Anterior cingulate cortex (tissue), 58 donors: ENCODE measurements around the gene NR2F1-AS1.

ENCODE experiments used
- DNase-seq, 58 donors: peaks; one replicate each; lab custom pipeline; 2025; lab: John Stamatoyannopoulos, UW

The NR2F1-AS1 gene

GRCh38 chr5:93603793-93604643, 23.0 kb upstream of the NR2F1-AS1 start:
- peak in 4 of 58 donors; percentile 14 to 30 (median 19) for DNase-seq

GRCh38 chr5:93603078-93603792, 22.2 kb upstream of the NR2F1-AS1 start:
- DNase-seq: no peak

DNA sequence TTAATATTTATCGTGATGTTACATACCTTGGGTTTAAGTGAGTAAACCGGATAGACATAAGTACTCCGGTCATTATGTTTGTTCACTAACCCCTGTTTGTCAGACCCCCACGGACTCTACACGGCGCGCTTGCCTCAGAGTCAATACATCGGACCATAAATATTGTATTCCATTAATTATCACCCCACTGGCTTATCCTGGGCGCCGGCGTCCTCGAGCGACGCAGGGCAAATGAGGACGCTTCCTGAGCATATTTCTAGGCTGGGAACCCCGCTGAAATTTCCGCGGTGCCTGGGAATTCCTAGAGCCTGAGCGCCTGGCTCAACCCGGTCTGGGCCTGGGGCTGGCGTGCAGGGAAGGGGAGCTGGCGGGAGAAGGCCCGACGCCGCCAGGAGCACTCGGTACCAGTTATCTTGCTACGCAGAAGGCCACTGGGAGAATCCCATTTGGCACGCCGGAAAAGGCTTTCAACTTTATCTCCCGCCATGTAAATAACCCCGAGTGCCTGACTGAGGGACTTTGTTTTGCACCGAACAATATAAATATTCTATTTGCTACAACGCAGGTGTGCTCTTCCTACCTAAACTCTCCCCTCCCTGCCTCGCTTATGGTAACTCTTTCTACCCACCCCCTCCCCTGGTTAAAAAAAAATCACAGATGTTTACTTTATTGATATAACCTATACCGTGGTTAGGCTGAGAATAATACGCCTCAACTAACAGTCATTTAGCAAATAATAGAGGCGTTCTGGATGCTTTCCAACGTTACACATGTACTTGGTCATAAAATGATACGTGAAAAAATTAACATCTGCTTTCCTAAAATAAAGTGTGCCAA, 21.4 kb upstream of the NR2F1-AS1 start:
- no peak for DNase-seq

DNA sequence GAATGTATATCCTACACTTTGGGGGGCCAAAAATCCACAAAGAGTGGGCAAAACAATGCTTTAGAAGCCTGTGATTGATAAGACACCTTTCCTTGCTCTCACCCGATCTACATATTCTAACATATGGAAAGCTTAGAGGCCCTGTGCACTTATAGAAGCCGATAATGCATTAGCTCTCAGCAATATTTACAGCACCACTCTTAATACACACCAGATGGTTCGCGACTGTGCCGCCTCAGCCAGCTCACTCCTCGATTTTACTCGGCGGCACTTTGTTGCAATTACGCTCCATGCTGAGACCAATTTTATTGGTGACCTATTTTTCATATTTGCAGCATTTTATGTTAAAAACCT, 20.8 kb upstream of the NR2F1-AS1 start:
- no peak for DNase-seq

- no peak for DNase-seq
These were observed 20.2 kb upstream of the NR2F1-AS1 start for GRCh38 chr5:93601071-93601801.

DNA sequence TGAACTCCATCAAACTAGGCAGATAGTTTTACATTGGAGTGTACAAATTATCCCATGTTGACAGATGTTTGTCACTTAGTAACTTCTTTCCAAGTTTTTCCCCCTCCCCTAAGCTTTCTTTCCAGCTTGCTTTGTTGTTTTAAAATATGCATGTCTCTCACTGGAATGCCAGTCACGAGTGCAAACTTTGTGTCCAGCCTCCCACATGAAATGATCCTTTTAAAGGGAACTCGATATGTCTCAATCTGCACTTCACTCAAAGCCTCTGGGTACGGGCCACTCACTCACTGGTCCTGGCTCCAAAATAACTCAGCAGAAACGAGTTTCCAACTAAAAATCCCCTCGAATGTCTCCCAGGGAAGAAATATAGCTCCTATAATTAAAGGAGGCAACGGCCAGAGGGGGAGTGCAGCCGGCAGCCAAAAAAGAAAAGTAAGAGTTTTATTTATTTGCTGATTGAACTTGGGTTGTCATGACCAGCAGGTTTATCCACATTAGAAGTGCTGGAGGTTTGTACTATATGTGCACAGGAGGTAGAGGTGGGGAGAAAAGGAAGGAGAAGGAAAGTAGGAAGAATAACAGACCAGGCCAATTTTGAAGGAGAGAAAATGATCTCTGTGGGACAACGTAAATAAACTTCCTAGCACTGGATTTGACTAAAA, 19.5 kb upstream of the NR2F1-AS1 start:
- DNase-seq: no peak

DNA sequence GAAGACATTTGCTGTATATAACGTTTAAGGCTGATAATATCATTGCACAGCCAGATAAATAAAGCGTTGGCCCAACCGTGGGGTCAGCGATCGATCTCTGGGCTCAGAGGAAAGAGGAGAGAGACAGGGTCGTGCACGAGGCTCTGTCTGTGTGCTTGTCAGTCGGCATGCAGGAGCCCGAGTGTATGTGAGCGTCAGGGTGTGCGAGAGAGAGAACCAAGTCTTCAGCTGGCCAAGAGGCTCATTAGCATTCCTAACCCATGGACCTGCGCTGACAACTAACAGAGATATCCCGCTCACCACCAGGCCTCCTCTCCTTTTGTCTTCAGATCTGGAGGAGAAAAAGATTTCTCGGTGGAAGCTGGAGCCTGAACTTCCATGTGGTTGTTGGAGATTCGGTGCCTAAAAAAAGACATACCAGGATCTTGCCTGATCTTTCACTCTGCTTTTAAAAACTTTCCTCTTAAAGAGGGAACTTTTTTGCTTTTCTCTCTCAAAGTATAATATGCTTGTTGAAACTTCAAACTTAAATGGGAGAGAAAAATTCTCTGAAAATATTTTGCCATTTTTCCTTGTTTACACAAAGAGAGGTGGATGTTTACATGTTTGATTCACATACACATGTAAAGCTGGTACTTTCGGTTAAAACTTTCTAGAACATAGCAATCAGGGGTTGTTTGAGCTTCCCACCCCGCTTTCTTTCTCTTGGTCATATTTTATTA, 18.5 kb upstream of the NR2F1-AS1 start:
- no peak for DNase-seq

GRCh38 chr5:93599001-93599379, 18.0 kb upstream of the NR2F1-AS1 start:
- DNase-seq: no peak

GRCh38 chr5:93598091-93599000, 17.3 kb upstream of the NR2F1-AS1 start:
- no peak for DNase-seq

GRCh38 chr5:93596676-93597490, 15.9 kb upstream of the NR2F1-AS1 start:
- DNase-seq: no peak

DNA sequence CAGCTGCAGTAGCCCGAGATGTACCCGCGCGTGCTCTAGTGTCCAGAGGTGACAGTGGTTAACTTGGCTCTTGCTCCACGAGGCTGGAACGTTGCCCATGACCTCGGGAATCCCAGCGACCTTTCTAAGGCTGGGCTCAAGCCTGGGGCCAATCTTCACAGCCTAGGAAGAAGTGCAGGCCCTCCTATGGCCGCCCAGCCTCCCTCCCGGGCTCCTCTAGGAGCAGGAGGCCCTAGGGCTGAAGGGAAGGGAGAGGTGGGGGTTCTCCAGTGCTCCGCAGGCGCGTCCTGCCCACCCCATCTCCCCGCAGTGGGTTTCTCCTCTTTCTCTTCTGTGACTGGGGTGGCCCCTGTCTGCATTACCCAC, 15.3 kb upstream of the NR2F1-AS1 start:
- DNase-seq: no peak

GRCh38 chr5:93595420-93596147, 14.6 kb upstream of the NR2F1-AS1 start:
- no peak for DNase-seq

DNA sequence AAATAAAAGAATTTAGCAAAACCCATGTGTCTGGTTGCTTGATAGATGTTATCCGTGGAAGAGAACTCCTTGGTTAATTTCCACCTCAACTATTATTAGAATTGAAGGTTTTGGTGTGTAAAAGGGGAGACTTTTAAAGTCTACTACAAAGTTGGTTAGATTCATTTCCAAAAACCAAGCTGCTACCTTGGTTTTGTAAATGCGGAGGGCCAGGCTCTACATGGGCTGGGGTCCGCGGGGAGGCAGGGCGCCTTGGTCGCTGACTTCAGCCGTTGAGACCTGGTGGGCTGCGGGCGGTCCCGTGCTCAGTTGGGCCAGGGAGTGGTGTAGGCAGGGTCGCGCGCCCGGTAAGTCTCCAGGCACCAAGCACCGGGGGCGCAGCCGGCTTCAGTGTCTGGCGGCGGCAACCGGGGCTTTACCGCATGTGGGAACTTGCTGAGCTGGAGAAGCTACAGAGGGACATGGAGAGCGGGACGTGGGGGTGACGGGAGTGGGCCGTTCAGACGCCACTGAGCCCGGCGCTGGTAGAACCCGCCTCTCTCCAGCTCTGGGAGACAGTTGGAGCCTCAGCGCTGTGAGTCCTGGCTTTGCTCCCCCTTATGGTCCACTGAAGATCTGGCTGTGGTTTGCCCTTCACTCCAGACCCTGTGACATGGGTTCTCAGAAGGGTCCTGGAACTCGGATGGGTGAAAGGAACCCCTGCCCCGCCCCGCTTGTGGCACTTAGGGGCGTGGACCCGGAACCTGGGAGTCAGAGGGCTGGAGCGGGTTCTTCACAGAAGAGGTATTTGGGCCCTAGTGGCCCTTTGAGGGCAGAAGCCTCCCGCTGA, 13.8 kb upstream of the NR2F1-AS1 start:
- no peak for DNase-seq

GRCh38 chr5:93593476-93594131, 12.6 kb upstream of the NR2F1-AS1 start:
- no peak for DNase-seq

- no peak for DNase-seq
These were observed 11.9 kb upstream of the NR2F1-AS1 start for GRCh38 chr5:93592883-93593282.
